Peyer's patch (tissue), 4 donors: ENCODE measurements around the gene RASGRF2. TPM values are rescaled to one million over a fixed set of nuclear protein-coding genes. Genes with fewer than 3 reads are reported as not detected.

Source experiments
- DNase-seq, 3 donors: peaks; one replicate each; pipeline ENCODE4 v3.0.0-alpha.2; 2017 to 2019
- H3K27ac ChIP-seq, 4 donors: fragments of 200-600 bp; sonication (generic); one replicate each; pipeline ENCODE4 v1.5.1; 2016 to 2019
- H3K27me3 ChIP-seq, 2 donors: fragments of 200-600 bp; sonication (generic); one replicate each; pipeline ENCODE4 v1.5.1; 2019
- H3K36me3 ChIP-seq, 3 donors: fragments of 200-600 bp; sonication (generic); one replicate each; pipeline ENCODE4 v1.5.1; 2016 to 2019
- H3K4me1 ChIP-seq, 4 donors: fragments of 200-600 bp; sonication (generic); one replicate each; pipeline ENCODE4 v1.5.1; 2016 to 2019
- H3K4me3 ChIP-seq, 4 donors: fragments of 200-600 bp; sonication (generic); 1 replicate in 3 of 4; 2 replicates in 1 of 4; pipeline ENCODE4 v1.5.1; 2016 to 2019; ENCODE audit warnings: mild to moderate bottlenecking in 1 of 4
- H3K9me3 ChIP-seq, 4 donors: fragments of 200-600 bp; sonication (generic); one replicate each; pipeline ENCODE4 v1.5.1; 2016 to 2019; ENCODE audit warnings: mild to moderate bottlenecking in 1 of 4
- POLR2A ChIP-seq, 2 donors: fragments of 450-650 bp; IDR thresholded peaks; one replicate each; pipeline ENCODE4 v1.5.1; 2017; ENCODE audit warnings: antibody characterized with exemption in 2 of 2, mild to moderate bottlenecking in 2 of 2, moderate library complexity in 2 of 2
- total RNA-seq, 4 donors: library from RNA; depleted of rRNA; stranded (reverse); fragments of >200 nt; gene quantifications; one replicate each; pipeline ENCODE4 v1.1.0, GENCODE V29; 2016
- TF ChIP-seq, protein P1 (sequence below), 6 experiments: fragments of 450-650 bp in 4 of 6; fragments of 200-600 bp in 2 of 6; sonication (generic) in 1 of 6; IDR thresholded peaks; one replicate each; pipeline ENCODE4 v1.5.1; 2017 to 2019; ENCODE audit warnings: antibody characterized with exemption in 6 of 6, mild to moderate bottlenecking in 3 of 6, moderate library complexity in 1 of 6

Gene RASGRF2
- total RNA-seq, 4 donors from 2014 or later: 6.0 to 17.3 (median 8.7) TPM

DNA sequence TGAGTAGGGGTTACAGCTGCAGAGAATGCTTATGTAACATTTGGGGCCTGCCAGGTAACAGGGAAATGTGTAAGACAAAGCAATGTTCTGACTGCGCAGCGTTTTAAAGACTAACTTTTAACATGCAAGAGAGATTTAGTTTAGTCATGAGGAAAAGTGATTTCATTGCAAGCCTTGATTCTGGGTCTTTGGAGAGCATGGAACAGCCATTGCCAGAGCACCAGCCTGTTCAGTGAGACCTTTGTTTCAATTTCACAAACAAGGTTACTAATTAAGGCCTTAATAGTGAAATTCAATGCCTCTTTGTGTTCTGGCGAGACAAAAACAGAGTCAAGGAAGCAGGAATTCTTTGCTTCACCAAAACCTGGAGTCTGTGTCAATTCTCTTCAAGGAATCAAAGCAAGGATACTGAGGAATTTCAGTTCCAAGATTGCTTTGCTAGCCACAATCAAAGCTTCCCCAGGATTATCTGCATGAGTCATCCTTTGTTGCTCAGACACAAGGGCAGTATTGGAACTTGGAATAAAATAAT lies 287.3 kb downstream of the RASGRF2 start:
- Histone ChIP-seq H3K4me3 (no peak overlapping the region), H3K27me3 (no peaks in the 10 kb centered on the region), H3K4me1 (no peaks in the 10 kb centered on the region), H3K9me3 (no peaks in the 10 kb centered on the region), H3K27ac (no peak overlapping the region), H3K36me3 (no peaks in the 10 kb centered on the region)
- TF ChIP-seq, protein P1, sequence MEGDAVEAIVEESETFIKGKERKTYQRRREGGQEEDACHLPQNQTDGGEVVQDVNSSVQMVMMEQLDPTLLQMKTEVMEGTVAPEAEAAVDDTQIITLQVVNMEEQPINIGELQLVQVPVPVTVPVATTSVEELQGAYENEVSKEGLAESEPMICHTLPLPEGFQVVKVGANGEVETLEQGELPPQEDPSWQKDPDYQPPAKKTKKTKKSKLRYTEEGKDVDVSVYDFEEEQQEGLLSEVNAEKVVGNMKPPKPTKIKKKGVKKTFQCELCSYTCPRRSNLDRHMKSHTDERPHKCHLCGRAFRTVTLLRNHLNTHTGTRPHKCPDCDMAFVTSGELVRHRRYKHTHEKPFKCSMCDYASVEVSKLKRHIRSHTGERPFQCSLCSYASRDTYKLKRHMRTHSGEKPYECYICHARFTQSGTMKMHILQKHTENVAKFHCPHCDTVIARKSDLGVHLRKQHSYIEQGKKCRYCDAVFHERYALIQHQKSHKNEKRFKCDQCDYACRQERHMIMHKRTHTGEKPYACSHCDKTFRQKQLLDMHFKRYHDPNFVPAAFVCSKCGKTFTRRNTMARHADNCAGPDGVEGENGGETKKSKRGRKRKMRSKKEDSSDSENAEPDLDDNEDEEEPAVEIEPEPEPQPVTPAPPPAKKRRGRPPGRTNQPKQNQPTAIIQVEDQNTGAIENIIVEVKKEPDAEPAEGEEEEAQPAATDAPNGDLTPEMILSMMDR (IDR thresholded peaks at IDR 0.05): no peak
- no peak for TF ChIP-seq POLR2A (IDR thresholded peaks at IDR 0.05)
- no peak for DNase-seq

- H3K27ac ChIP-seq: no peak overlapping the region
- H3K4me1 ChIP-seq: no peaks in the 10 kb centered on the region
- no peak overlapping the region for H3K4me3 ChIP-seq
- no peak for TF ChIP-seq POLR2A (IDR thresholded peaks at IDR 0.05)
- TF ChIP-seq, protein P1 (IDR thresholded peaks at IDR 0.05): no peak
- H3K36me3 ChIP-seq: no peaks in the 10 kb centered on the region
- DNase-seq: no peak
- no peaks in the 10 kb centered on the region for H3K9me3 ChIP-seq
- no peaks in the 10 kb centered on the region for H3K27me3 ChIP-seq
Measured at GRCh38 chr5:81249240-81249639, 289.1 kb downstream of the RASGRF2 start.

- Histone ChIP-seq H3K4me3 (no peak overlapping the region), H3K27ac (no peak overlapping the region), H3K36me3 (no peaks in the 10 kb centered on the region), H3K9me3 (no peaks in the 10 kb centered on the region), H3K27me3 (no peaks in the 10 kb centered on the region), H3K4me1 (no peaks in the 10 kb centered on the region)
- TF ChIP-seq POLR2A (IDR thresholded peaks at IDR 0.05): no peak
- TF ChIP-seq, protein P1 (IDR thresholded peaks at IDR 0.05): no peak
- no peak for DNase-seq
Measured at GRCh38 chr5:81250004-81250403, 289.8 kb downstream of the RASGRF2 start.

DNA sequence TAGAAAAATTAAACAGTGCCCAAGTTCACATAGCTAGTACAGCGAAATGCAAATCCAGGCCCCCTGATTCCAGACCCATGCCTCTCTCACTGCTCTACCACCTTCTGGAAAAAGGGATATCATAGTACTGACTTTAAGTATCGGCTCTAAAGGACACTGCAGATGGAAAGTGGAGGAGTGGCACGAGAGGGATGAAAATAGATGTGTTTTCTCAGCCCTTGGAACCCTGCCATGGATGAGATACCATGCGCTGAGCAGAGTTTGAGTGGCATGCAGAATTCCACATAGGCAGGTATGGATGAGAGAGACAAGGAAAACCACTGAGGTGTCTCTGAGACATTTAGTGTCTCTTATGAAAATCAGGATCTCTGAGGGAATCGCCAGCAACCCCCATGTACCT lies 291.8 kb downstream of the RASGRF2 start:
- no peaks in the 10 kb centered on the region for H3K4me1 ChIP-seq
- H3K9me3 ChIP-seq: no peaks in the 10 kb centered on the region
- H3K27me3 ChIP-seq: no peaks in the 10 kb centered on the region
- no peak for DNase-seq
- no peak overlapping the region for H3K4me3 ChIP-seq
- TF ChIP-seq, protein P1 (IDR thresholded peaks at IDR 0.05): no peak
- TF ChIP-seq POLR2A (IDR thresholded peaks at IDR 0.05): no peak
- H3K36me3 ChIP-seq: no peaks in the 10 kb centered on the region
- H3K27ac ChIP-seq: no peak overlapping the region

DNA sequence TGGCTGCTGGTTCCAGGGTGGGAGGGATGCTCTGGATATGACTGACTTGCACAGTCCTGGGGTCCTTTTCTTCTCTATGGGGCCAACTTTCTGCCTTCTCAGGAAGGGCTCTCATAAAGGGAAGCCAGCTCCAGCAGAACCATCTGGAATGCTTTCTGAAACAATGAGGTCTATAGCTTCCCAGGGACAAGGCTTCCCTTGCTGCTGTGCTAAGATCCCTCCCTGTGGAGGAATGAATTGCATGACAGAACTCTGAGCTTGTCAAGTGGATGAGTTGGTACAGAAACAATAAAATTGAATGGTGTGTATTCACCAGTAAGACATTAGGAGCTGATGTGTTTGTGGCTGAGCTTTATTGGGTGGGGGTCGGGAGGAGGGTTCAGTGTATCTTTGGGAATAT lies 292.7 kb downstream of the RASGRF2 start:
- Histone ChIP-seq H3K36me3 (no peaks in the 10 kb centered on the region), H3K27me3 (no peaks in the 10 kb centered on the region), H3K4me3 (no peak overlapping the region), H3K27ac (no peak overlapping the region), H3K4me1 (no peaks in the 10 kb centered on the region), H3K9me3 (no peaks in the 10 kb centered on the region)
- TF ChIP-seq, protein P1 (IDR thresholded peaks at IDR 0.05): no peak
- TF ChIP-seq POLR2A (IDR thresholded peaks at IDR 0.05): no peak
- DNase-seq: no peak

DNA sequence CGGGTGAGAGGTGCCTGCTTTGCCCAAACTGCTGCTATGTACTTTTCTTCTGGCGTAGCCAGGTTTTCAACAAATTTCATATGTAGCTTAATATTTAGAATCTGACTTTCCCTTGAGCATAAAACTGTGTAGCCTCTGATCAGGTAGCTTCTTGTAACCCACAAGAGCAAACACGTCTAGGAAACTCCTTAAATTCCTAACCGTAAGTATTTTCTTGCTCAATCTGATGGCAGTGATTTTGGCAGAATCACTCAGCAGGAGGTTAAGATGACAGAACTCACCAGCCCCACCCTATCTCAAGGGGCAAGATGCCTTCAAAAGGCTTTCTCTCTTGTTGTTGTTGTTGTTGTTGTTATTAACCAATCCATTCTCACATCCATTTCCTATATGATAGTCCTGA lies 293.7 kb downstream of the RASGRF2 start:
- no peak for DNase-seq
- TF ChIP-seq, protein P1 (IDR thresholded peaks at IDR 0.05): no peak
- TF ChIP-seq POLR2A (IDR thresholded peaks at IDR 0.05): no peak
- no peaks in the 10 kb centered on the region for H3K4me1 ChIP-seq
- H3K9me3 ChIP-seq: no peaks in the 10 kb centered on the region
- no peaks in the 10 kb centered on the region for H3K36me3 ChIP-seq
- no peaks in the 10 kb centered on the region for H3K27me3 ChIP-seq
- H3K27ac ChIP-seq: no peak overlapping the region
- H3K4me3 ChIP-seq: no peak overlapping the region
